Activated CD4-positive, alpha-beta T cell treated with anti-CD3 and anti-CD28 coated beads for 36 hours (primary cell): Measurements from ENCODE around the gene TUSC2. TPM values are rescaled to one million over a fixed set of nuclear protein-coding genes. Genes with fewer than 3 reads are reported as not detected.
A peak's percentile ranks its signal among the peaks of the same experiment; 100 is the strongest.

Source experiments
- ATAC-seq: fragments of 200-7000 bp; cut with Tn5 transposase; one replicate; pipeline ENCODE4 v1.10.0; 2021; ENCODE audit warnings: mild to moderate bottlenecking, moderate library complexity
- CTCF ChIA-PET: fragments of 350-600 bp; sonication (Branson Sonifier 250); formaldehyde crosslinking; loops from one replicate; lab custom pipeline; 2021; ENCODE audit warnings: antibody characterized with exemption; lab: Charles Lee
- POLR2A ChIA-PET: fragments of 350-600 bp; sonication (Branson Sonifier 250); formaldehyde crosslinking; loops from one replicate; lab custom pipeline; 2021; ENCODE audit warnings: antibody characterized with exemption, inconsistent platforms; lab: Charles Lee
- DNase-seq: peaks from one replicate; pipeline ENCODE4 v3.0.0-alpha.2; 2020
- H3K27ac Mint-ChIP-seq: one replicate; pipeline ENCODE4 v1.8.0; 2021; ENCODE audit warnings: mixed read lengths
- H3K27me3 Mint-ChIP-seq: one replicate; pipeline ENCODE4 v1.8.0; 2021; ENCODE audit warnings: mixed read lengths
- H3K36me3 Mint-ChIP-seq: one replicate; pipeline ENCODE4 v1.8.0; 2021; ENCODE audit warnings: low read depth, mixed read lengths
- H3K4me1 Mint-ChIP-seq: one replicate; pipeline ENCODE4 v1.8.0; 2021; ENCODE audit warnings: mixed read lengths
- H3K4me3 Mint-ChIP-seq: one replicate; pipeline ENCODE4 v1.8.0; 2021; ENCODE audit warnings: mild to moderate bottlenecking, moderate library complexity, mixed read lengths
- H3K9me3 Mint-ChIP-seq: one replicate; pipeline ENCODE4 v1.8.0; 2021; ENCODE audit warnings: low read depth, mixed read lengths
- intact Hi-C, 2 experiments: fragments of 100-400 bp; cut with DNase I in 1 of 2; cut with micrococcal nuclease in 1 of 2; formaldehyde crosslinking; loops; one replicate each; pipeline versions ENCODE4 v1.14.2 to v1.15.1; 2022 to 2024; cut with DNase I, micrococcal nuclease
- total RNA-seq, 2 experiments: library from RNA; stranded (reverse); gene quantifications; one replicate each; pipeline ENCODE4 v1.2.3, GENCODE V29; 2021

TUSC2 gene
- total RNA-seq, 2 experiments from 2014 or later: 15.0 to 17.1 TPM

DNA sequence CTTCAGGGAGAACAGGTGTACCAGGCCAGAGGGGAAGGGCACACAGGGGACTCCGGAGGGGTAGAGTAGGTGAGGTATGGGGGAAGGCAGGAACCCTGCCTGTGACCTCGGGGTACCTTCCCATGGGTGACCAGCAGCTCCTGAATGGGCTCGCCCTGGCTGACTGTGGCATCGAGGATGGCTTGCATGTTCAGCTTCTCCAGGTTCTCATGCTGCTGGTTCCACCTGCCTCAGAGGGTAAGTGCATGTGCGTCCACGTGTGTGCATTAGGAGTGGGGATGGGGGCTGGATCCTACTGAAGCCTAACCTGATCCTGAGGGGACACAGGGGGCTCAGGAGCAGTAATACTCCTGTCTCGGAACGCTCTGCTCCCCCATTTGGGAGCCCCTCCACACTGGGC, 17.0 kb upstream of the TUSC2 start:
- H3K4me1 Mint-ChIP-seq: peaks cover 40% of the 10 kb centered on the region
- ATAC-seq (no peak), DNase-seq (no peak)
- no peaks in the 10 kb centered on the region for H3K27me3 Mint-ChIP-seq
- no peaks in the 10 kb centered on the region for H3K9me3 Mint-ChIP-seq
- H3K36me3 Mint-ChIP-seq: peaks cover 12% of the 10 kb centered on the region
- H3K27ac Mint-ChIP-seq: no peak overlapping the region
- intact Hi-C loops: no loop called here
- ChIA-PET CTCF (interaction anchor here (0.6 to 1.6 kb wide), 5 partner anchors 9 to 1638 kb away, joined by 3 to 4 read pairs (median 4); no protein-coding TSS in a partner anchor), POLR2A (interaction anchor here (0.9 kb wide), 1 partner anchor 8 kb away, joined by 3 read pairs; no protein-coding TSS in a partner anchor)
- H3K4me3 Mint-ChIP-seq: no peak overlapping the region

GRCh38 chr3:50342813-50343633, 15.0 kb upstream of the TUSC2 start:
- no peaks in the 10 kb centered on the region for H3K9me3 Mint-ChIP-seq
- ATAC-seq (no peak), DNase-seq (no peak)
- CTCF ChIA-PET: interaction anchor here (0.9 to 1.1 kb wide), 2 partner anchors 8 to 19 kb away, joined by 3 to 6 read pairs; no protein-coding TSS in a partner anchor
- peaks cover 19% of the 10 kb centered on the region for H3K36me3 Mint-ChIP-seq
- intact Hi-C loops: no loop called here
- POLR2A ChIA-PET: interaction anchor here (0.5 kb wide), 1 partner anchor 1258 kb away, joined by 3 read pairs; no protein-coding TSS in a partner anchor
- H3K27ac Mint-ChIP-seq: no peak overlapping the region
- H3K4me3 Mint-ChIP-seq: no peak overlapping the region
- peaks cover 35% of the 10 kb centered on the region for H3K4me1 Mint-ChIP-seq
- no peaks in the 10 kb centered on the region for H3K27me3 Mint-ChIP-seq

- DNase-seq: no peak
- H3K36me3 Mint-ChIP-seq: peaks cover 20% of the 10 kb centered on the region
- no peaks in the 10 kb centered on the region for H3K27me3 Mint-ChIP-seq
- ChIA-PET POLR2A (no interaction called here), CTCF (interaction anchor here (0.7 to 1.3 kb wide), 5 partner anchors 9 to 130 kb away, joined by 3 to 6 read pairs (median 4); partner anchors contain the start of genes HYAL3 and NAA80)
- intact Hi-C loops: no loop called here
- H3K4me1 Mint-ChIP-seq: peaks cover 28% of the 10 kb centered on the region
- no peak overlapping the region for H3K27ac Mint-ChIP-seq
- no peaks in the 10 kb centered on the region for H3K9me3 Mint-ChIP-seq
- no peak for ATAC-seq
- peak overlapping the region; percentile 83 for H3K4me3 Mint-ChIP-seq
Measured at GRCh38 chr3:50341996-50342650, 14.1 kb upstream of the TUSC2 start.

GRCh38 chr3:50341537-50341936, 13.5 kb upstream of the TUSC2 start:
- Mint-ChIP-seq H3K4me1 (peaks cover 27% of the 10 kb centered on the region), H3K27me3 (no peaks in the 10 kb centered on the region), H3K36me3 (peaks cover 22% of the 10 kb centered on the region), H3K9me3 (no peaks in the 10 kb centered on the region), H3K27ac (no peak overlapping the region), H3K4me3 (peak overlapping the region; percentile 83)
- DNase-seq: no peak
- ChIA-PET POLR2A (no interaction called here), CTCF (interaction anchor here (1.0 to 1.3 kb wide), 3 partner anchors 11 to 43 kb away, joined by 3 to 6 read pairs (median 4); partner anchors contain the start of genes HYAL3 and NAA80)
- ATAC-seq: no peak
- intact Hi-C loops: no loop called here

- peak; percentile 42 for ATAC-seq
- Mint-ChIP-seq H3K27me3 (no peaks in the 10 kb centered on the region), H3K9me3 (no peaks in the 10 kb centered on the region), H3K36me3 (peaks cover 31% of the 10 kb centered on the region), H3K4me1 (peaks cover 30% of the 10 kb centered on the region), H3K4me3 (peak within 1 kb of the TSS; percentile 83), H3K27ac (peak within 1 kb of the TSS; percentile 91)
- POLR2A ChIA-PET: interaction anchor here (0.5 to 1.6 kb wide), 8 partner anchors 10 to 1925 kb away, joined by 3 to 7 read pairs (median 3); partner anchors contain the start of genes CYB561D2, HYAL3, NAA80 and NPRL2
- CTCF ChIA-PET: interaction anchor here (0.6 to 1.5 kb wide), 7 partner anchors 9 to 212 kb away, joined by 3 to 8 read pairs (median 3); partner anchors contain the start of genes CYB561D2, LSMEM2, NPRL2 and TUSC2
- intact Hi-C loops: no loop called here
- peak; percentile 84 for DNase-seq
Measured at GRCh38 chr3:50340448-50341329, 12.7 kb upstream of the TUSC2 start, which contains the start of gene RASSF1. RASSF1 (minus strand) TSS chr3:50340836; CDS start chr3:50340805, 31 bp downstream.

DNA sequence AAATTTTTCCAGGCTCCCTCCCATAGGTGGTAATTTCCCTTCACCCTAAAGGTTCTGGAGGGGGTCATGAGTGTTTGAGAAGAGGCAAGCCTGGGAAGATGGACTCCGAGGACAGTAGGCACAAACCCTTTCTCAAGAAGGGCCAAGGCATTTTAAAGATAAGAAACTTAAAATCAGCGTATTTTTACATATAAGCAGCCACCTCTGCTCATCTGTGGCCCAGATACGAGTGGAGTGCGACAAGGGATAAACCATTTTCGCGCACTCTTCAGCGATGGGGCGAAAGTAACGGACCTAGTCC, 12.1 kb upstream of the TUSC2 start:
- Mint-ChIP-seq H3K27ac (peak overlapping the region; percentile 91), H3K27me3 (no peaks in the 10 kb centered on the region), H3K4me1 (peaks cover 35% of the 10 kb centered on the region), H3K4me3 (peak overlapping the region; percentile 83), H3K9me3 (no peaks in the 10 kb centered on the region), H3K36me3 (peaks cover 37% of the 10 kb centered on the region)
- no peak for ATAC-seq
- POLR2A ChIA-PET: interaction anchor here (0.8 to 1.6 kb wide), 6 partner anchors 10 to 1926 kb away, joined by 3 to 7 read pairs (median 3); partner anchors contain the start of genes CYB561D2, HYAL3, NAA80 and NPRL2
- intact Hi-C loops: no loop called here
- no peak for DNase-seq
- CTCF ChIA-PET: interaction anchor here (0.7 to 1.5 kb wide), 3 partner anchors 9 to 12 kb away, joined by 3 to 8 read pairs (median 3); partner anchors contain the start of genes CYB561D2, NPRL2 and TUSC2

DNA sequence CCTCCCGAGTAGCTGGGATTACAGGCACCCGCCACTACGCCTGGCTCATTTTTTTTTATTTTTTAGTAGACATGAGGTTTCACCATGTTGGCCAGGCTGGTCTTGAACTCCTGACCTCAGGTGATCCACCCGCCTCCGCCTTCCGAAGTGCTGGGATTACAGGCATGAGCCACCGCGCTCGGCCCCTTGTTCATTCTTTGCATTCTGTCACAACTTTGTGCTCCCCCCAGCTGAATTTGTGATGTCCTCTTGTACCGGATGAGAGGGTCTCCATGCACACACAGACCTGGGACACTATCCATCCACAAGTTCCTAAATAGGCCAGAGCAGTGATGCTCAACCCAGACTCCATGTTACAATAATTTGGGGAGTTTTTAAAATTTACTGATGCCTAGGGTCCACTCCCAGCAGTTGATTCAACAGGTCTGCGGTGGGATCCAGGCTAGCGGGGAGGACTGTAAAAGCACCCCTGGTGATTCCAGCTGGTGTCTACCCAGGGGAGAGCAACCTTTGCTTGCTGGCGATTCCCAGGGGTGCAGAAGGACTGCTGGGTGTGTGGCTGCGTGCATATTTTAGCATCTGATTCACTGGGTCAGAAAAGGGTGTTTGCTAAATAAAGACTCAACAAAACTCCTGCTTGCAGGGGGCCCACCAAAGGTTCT, 11.6 kb upstream of the TUSC2 start:
- peak overlapping the region; percentile 91 for H3K27ac Mint-ChIP-seq
- no peaks in the 10 kb centered on the region for H3K9me3 Mint-ChIP-seq
- no peaks in the 10 kb centered on the region for H3K27me3 Mint-ChIP-seq
- peaks cover 38% of the 10 kb centered on the region for H3K4me1 Mint-ChIP-seq
- ChIA-PET POLR2A (interaction anchor here (0.6 to 1.6 kb wide), 3 partner anchors 18 to 266 kb away, joined by 3 to 6 read pairs (median 5); no protein-coding TSS in a partner anchor), CTCF (interaction anchor here (1.2 to 3.3 kb wide), 4 partner anchors 11 to 93 kb away, joined by 4 to 17 read pairs (median 6); partner anchors contain the start of genes CYB561D2, NPRL2 and TUSC2)
- DNase-seq (no peak), ATAC-seq (no peak)
- H3K36me3 Mint-ChIP-seq: peaks cover 41% of the 10 kb centered on the region
- H3K4me3 Mint-ChIP-seq: peak overlapping the region; percentile 83
- intact Hi-C loops: loop anchor here (5.0 to 10.0 kb wide), 3 partner anchors 273 to 1938 kb away; partner anchors contain the start of genes CISH (in 1 of the 2), TEX264 (in 1 of the 2) and WDR82 (in 1 of the 2)

DNA sequence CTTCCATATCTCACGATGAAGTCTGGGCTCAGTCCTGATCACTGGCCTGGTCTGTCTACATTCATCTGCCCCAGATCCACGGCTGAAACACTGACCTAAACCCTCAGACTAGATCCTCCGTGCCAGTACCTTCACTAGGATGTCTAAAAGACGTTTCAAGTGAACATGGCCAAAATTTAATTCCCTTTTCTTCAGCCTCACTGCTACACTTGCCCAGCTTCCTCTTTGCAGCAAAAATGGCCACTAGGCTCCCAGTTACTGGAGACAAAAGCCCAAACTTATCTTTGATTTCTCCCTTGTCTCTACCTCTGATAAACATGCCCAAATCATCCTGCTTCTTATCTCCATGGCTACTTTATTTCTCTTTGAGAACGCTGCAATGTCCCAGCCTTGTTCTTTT, 10.9 kb upstream of the TUSC2 start:
- H3K36me3 Mint-ChIP-seq: peaks cover 47% of the 10 kb centered on the region
- H3K27ac Mint-ChIP-seq: peak overlapping the region; percentile 91
- DNase-seq (no peak), ATAC-seq (no peak)
- H3K27me3 Mint-ChIP-seq: no peaks in the 10 kb centered on the region
- ChIA-PET CTCF (interaction anchor here (1.1 to 3.3 kb wide), 4 partner anchors 11 to 92 kb away, joined by 4 to 17 read pairs (median 4); partner anchors contain the start of genes CYB561D2, NPRL2 and TUSC2), POLR2A (interaction anchor here (0.6 kb wide), 1 partner anchor 267 kb away, joined by 3 read pairs; no protein-coding TSS in a partner anchor)
- intact Hi-C loops: loop anchor here (5.0 to 10.0 kb wide), 3 partner anchors 273 to 1938 kb away; partner anchors contain the start of genes CISH (in 1 of the 2), TEX264 (in 1 of the 2) and WDR82 (in 1 of the 2)
- H3K4me1 Mint-ChIP-seq: peaks cover 44% of the 10 kb centered on the region
- H3K4me3 Mint-ChIP-seq: peak overlapping the region; percentile 83
- no peaks in the 10 kb centered on the region for H3K9me3 Mint-ChIP-seq

DNA sequence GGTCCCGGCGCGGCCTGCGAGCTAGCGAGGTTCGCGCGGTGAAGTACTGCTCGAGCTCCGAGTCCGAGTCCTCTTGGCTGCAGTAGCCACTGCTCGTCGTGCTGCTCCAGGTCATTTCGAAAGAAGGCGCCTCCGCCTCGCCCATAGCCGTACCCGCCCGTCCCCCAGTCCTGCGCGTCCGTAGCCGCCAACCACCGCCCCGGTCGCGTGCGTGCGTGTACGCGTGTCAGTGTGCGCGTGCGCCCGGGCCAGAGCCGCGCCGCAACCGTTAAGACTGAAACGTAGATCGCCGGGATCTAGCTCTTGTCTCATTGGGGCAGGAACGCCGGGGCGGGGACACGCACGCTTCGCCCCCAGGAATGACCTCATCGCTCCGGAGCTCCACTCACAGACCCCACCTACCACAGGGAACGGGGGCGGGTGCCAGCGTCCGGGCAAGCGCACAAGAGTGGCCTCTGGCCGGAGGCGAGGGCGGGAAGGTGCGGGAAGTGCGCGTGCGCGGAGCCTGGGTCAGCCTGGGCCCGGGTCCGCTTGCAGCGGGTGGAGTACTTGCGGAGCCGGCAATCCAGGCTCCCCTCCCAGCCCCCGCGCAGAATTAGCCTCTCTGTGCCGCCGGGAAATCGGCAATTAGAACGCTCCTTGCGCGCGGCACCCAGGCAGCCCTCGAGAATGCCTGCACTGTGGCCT, 9.3 kb upstream of the TUSC2 start:
- peaks cover 57% of the 10 kb centered on the region for H3K36me3 Mint-ChIP-seq
- H3K4me1 Mint-ChIP-seq: peaks cover 50% of the 10 kb centered on the region
- peak; percentile 99 for DNase-seq
- intact Hi-C loops: loop anchor here (1.0 to 10.0 kb wide), 16 partner anchors 9 to 1940 kb away; partner anchors contain the start of genes CYB561D2 (in 2 of the 2), HYAL3 (in 2 of the 2), NAA80 (in 2 of the 2) and NPRL2 (in 2 of the 2)
- peak overlapping the region; percentile 91 for H3K27ac Mint-ChIP-seq
- H3K4me3 Mint-ChIP-seq: peak overlapping the region; percentile 83
- no peaks in the 10 kb centered on the region for H3K27me3 Mint-ChIP-seq
- ChIA-PET POLR2A (interaction anchor here (0.6 to 2.6 kb wide), 20 partner anchors 8 to 274 kb away, joined by 3 to 20 read pairs (median 3); partner anchors contain the start of genes CISH, CYB561D2, GNAI2 and HEMK1), CTCF (interaction anchor here (0.6 to 3.3 kb wide), 16 partner anchors 9 to 1330 kb away, joined by 3 to 27 read pairs (median 4); partner anchors contain the start of genes CYB561D2, HYAL2, HYAL3 and IFRD2)
- H3K9me3 Mint-ChIP-seq: no peaks in the 10 kb centered on the region
- ATAC-seq: peak; percentile 82
